NB4 (cell line): Measurements from ENCODE around the gene RTBDN.

Experiments
- POLR2A ChIP-seq: IDR thresholded peaks from 2 replicates; pipeline ENCODE4 v1.6.1; 2011; ENCODE audit warnings: mild to moderate bottlenecking; ENCODE audit not compliant: insufficient read length; ENCODE audit errors: extremely low read depth
- TF ChIP-seq, protein P1 (sequence below): IDR thresholded peaks from one replicate; pipeline ENCODE4 v1.5.1; 2012; ENCODE audit warnings: low read depth, low read length
- TF ChIP-seq, protein P2 (sequence below): IDR thresholded peaks from 2 replicates; pipeline ENCODE4 v1.6.1; 2011; ENCODE audit warnings: low read depth, low read length

DNA sequence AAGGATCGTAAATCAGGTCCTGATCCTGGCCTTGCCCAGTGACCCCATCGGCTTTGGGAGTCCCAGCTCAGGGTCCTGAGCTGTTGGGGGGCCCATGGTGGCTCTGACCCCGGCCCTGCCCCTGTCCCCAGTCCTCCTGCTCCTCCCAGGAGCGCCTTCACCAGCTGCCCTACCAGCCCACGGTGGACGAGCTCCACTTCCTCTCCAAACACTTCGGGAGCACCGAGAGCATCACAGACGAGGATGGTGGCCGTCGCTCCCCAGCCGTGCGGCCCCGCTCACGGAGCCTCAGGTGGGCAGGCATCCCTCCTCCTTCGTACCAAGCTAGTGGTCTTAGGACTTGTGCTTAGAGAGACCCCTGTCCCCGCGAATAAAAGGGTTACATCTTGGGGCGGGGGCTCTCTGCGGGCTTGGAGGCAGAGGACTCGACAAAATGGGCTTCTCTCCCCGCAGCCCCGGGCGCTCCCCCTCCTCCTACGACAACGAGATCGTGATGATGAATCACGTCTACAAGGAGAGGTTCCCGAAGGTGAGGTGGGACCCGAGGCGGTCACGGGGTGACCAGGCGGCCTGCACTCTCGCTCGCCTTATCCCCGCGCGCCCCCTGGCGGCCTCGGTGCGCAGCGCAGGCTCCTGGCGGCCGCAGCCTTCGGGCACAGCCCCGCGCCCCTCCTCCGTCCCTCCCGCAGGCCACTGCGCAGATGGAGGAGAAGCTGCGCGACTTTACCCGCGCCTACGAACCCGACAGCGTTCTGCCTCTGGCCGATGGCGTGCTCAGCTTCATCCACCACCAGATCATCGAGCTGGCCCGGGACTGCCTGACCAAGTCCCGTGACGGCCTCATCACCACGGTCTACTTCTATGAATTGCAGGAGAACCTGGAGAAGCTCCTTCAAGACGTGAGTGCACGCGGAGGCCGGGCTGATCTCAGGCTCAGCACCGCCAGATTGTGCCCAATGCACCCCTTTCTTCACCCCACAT lies 13.1 kb upstream of the RTBDN start:
- TF ChIP-seq, protein P1, sequence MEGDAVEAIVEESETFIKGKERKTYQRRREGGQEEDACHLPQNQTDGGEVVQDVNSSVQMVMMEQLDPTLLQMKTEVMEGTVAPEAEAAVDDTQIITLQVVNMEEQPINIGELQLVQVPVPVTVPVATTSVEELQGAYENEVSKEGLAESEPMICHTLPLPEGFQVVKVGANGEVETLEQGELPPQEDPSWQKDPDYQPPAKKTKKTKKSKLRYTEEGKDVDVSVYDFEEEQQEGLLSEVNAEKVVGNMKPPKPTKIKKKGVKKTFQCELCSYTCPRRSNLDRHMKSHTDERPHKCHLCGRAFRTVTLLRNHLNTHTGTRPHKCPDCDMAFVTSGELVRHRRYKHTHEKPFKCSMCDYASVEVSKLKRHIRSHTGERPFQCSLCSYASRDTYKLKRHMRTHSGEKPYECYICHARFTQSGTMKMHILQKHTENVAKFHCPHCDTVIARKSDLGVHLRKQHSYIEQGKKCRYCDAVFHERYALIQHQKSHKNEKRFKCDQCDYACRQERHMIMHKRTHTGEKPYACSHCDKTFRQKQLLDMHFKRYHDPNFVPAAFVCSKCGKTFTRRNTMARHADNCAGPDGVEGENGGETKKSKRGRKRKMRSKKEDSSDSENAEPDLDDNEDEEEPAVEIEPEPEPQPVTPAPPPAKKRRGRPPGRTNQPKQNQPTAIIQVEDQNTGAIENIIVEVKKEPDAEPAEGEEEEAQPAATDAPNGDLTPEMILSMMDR = peak; percentile 90
- TF ChIP-seq POLR2A = no peak
- TF ChIP-seq, protein P2, sequence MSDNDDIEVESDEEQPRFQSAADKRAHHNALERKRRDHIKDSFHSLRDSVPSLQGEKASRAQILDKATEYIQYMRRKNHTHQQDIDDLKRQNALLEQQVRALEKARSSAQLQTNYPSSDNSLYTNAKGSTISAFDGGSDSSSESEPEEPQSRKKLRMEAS = peak; percentile 60
